ENCODE data around the gene GJD2.

The GJD2 gene

GRCh38 chr15:34724481-34724880 is 30.3 kb downstream of the GJD2 start:
- DNase-seq (ENCODE audit: low read depth, low spot score): no peak

GRCh38 chr15:34722439-34722836 is 32.4 kb downstream of the GJD2 start:
- peak; percentile 63 for DNase-seq (ENCODE audit: low read depth, low spot score)

GRCh38 chr15:34721802-34722438 is 32.9 kb downstream of the GJD2 start:
- DNase-seq (ENCODE audit: low read depth, low spot score): peak; percentile 84

- DNase-seq (ENCODE audit: low read depth, low spot score): no peak
Measured at GRCh38 chr15:34721157-34721801, 33.5 kb downstream of the GJD2 start.

- no peak for DNase-seq (ENCODE audit: low read depth, low spot score)
Measured at GRCh38 chr15:34719695-34720094, 35.1 kb downstream of the GJD2 start.

- DNase-seq (ENCODE audit: low read depth, low spot score): peak; percentile 14
Measured at GRCh38 chr15:34718681-34719665, 35.8 kb downstream of the GJD2 start.

- no peak for DNase-seq (ENCODE audit: low read depth, low spot score)
Measured at GRCh38 chr15:34717729-34718128, 37.1 kb downstream of the GJD2 start.

GRCh38 chr15:34716111-34716510 is 38.7 kb downstream of the GJD2 start:
- DNase-seq (ENCODE audit: low read depth, low spot score): no peak

- no peak for DNase-seq (ENCODE audit: low read depth, low spot score)
Measured at GRCh38 chr15:34714476-34715121, 40.2 kb downstream of the GJD2 start.

- DNase-seq (ENCODE audit: low read depth, low spot score): no peak
Measured at GRCh38 chr15:34713635-34714034, 41.2 kb downstream of the GJD2 start.

GRCh38 chr15:34709866-34710265 is 44.9 kb downstream of the GJD2 start:
- peak; percentile 26 for DNase-seq (ENCODE audit: low read depth, low spot score)

GRCh38 chr15:34708422-34708821 is 46.4 kb downstream of the GJD2 start:
- DNase-seq (ENCODE audit: low read depth, low spot score): peak; percentile 70

GRCh38 chr15:34701536-34701935 is 53.3 kb downstream of the GJD2 start:
- no peak for DNase-seq (ENCODE audit: low read depth, low spot score)
